Smooth muscle cell of the brain vasculature (primary cell): ENCODE measurements around the gene SPATS2L.

Source experiments
- DNase-seq: peaks from one replicate; pipeline ENCODE4 v3.0.0-alpha.2; 2012; ENCODE audit warnings: low read depth, low spot score

SPATS2L gene

GRCh38 chr2:200306196-200306930 lies at the start of gene SPATS2L:
TSS of gene SPATS2L (plus strand) at chr2:200306693. CDS start at chr2:200389245, 82,552 bp downstream.
- DNase-seq: no peak

- no peak for DNase-seq
Observed at GRCh38 chr2:200257570-200257969, 48.9 kb upstream of the SPATS2L start.

- DNase-seq: no peak
Observed at GRCh38 chr2:200258081-200258480, 48.4 kb upstream of the SPATS2L start.

- no peak for DNase-seq
Observed at GRCh38 chr2:200258881-200259576, 47.5 kb upstream of the SPATS2L start.

GRCh38 chr2:200259577-200259957 lies 46.9 kb upstream of the SPATS2L start:
- no peak for DNase-seq

GRCh38 chr2:200262047-200262446 lies 44.4 kb upstream of the SPATS2L start:
- no peak for DNase-seq

- no peak for DNase-seq
Observed at GRCh38 chr2:200263279-200263678, 43.2 kb upstream of the SPATS2L start.

- no peak for DNase-seq
Observed at GRCh38 chr2:200264631-200265030, 41.9 kb upstream of the SPATS2L start.

GRCh38 chr2:200266406-200266805 lies 40.1 kb upstream of the SPATS2L start:
- DNase-seq: no peak

GRCh38 chr2:200267350-200267749 lies 39.1 kb upstream of the SPATS2L start:
- no peak for DNase-seq

- DNase-seq: no peak
Observed at GRCh38 chr2:200270732-200271131, 35.8 kb upstream of the SPATS2L start.

GRCh38 chr2:200272320-200272719 lies 34.2 kb upstream of the SPATS2L start:
- no peak for DNase-seq

- DNase-seq: no peak
Observed at GRCh38 chr2:200274116-200275075, 32.1 kb upstream of the SPATS2L start.

- DNase-seq: no peak
Observed at GRCh38 chr2:200275295-200276013, 31.0 kb upstream of the SPATS2L start.

GRCh38 chr2:200276472-200276871 lies 30.0 kb upstream of the SPATS2L start:
- DNase-seq: no peak

- DNase-seq: no peak
Observed at GRCh38 chr2:200278694-200279316, 27.7 kb upstream of the SPATS2L start.

GRCh38 chr2:200279857-200280256 lies 26.6 kb upstream of the SPATS2L start:
- no peak for DNase-seq

GRCh38 chr2:200286578-200286977 lies 19.9 kb upstream of the SPATS2L start:
- no peak for DNase-seq

GRCh38 chr2:200288670-200289429 lies 17.6 kb upstream of the SPATS2L start:
- no peak for DNase-seq

GRCh38 chr2:200296118-200296517 lies 10.4 kb upstream of the SPATS2L start:
- DNase-seq: no peak
